GM12864 (cell line): ENCODE results near the gene RND1.
"Not testable (repeated sequence)": the region's sequence is repeated elsewhere in the genome, so short reads cannot be mapped to it uniquely, and the experiment has no call there.

Experiments used
- DNase-seq: peaks from one replicate; pipeline ENCODE4 v3.0.0-alpha.2; 2011; ENCODE audit warnings: low read depth
- H3K4me3 ChIP-seq: 2 replicates; pipeline ENCODE4 v1.5.1; 2011; ENCODE audit warnings: mild to moderate bottlenecking, low read depth, low read length, control low read depth
- CTCF ChIP-seq: IDR thresholded peaks from 2 replicates; pipeline ENCODE4 v1.5.1; 2011; ENCODE audit warnings: low read depth, mild to moderate bottlenecking, moderate library complexity, low read length, control low read depth, inconsistent platforms; ENCODE audit errors: missing control alignments

RND1 gene

GRCh38 chr12:48865281-48866051 lies at the start of gene RND1:
Gene RND1, minus strand, starts transcription at chr12:48865870. Its CDS starts 103 bp downstream, at chr12:48865767.
- no peak for TF ChIP-seq CTCF
- DNase-seq: peak; percentile 94
- H3K4me3 ChIP-seq: peak within 1 kb of the TSS; percentile 76

DNA sequence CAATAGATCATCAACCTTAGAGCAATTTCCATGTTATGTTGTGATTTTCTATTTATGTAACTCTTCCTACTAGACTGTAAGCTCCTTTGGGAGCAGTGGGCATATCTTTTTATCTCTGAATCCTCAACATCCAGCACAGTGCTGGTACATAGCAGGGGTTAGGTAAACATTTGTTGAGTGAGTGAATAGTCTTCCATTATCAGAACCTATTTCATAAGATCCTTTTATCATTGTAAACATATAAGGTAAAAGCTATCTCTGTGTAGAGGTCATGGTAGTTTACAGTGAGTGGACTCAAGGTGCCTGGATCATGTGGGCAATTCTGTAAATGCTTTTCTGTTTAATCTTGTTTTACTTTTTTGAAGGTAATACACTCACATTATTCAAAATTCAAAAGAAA lies 44.5 kb upstream of the RND1 start:
- DNase-seq: no peak
- H3K4me3 ChIP-seq: no peak overlapping the region
- no peak for TF ChIP-seq CTCF

DNA sequence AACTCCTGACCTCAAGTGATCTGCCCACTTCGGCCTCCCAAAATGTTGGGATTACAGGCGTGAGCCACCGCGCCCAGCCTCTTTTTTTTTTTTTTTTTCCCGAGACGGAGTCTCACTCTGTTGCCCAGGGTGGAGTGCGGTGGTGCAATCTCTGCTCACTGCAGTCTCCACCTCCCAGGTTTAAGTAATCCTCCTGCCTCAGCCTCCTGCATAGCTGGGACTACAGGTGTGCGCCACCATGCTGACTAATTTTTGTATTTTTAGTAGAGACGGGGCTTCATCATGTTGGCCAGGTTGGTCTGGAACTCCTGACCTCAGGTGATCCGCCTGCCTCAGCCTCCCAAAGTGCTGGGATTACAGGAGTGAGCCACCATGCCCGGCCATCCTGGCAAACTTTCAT lies 44.0 kb upstream of the RND1 start:
- not testable (repeated sequence) for H3K4me3 ChIP-seq, DNase-seq

DNA sequence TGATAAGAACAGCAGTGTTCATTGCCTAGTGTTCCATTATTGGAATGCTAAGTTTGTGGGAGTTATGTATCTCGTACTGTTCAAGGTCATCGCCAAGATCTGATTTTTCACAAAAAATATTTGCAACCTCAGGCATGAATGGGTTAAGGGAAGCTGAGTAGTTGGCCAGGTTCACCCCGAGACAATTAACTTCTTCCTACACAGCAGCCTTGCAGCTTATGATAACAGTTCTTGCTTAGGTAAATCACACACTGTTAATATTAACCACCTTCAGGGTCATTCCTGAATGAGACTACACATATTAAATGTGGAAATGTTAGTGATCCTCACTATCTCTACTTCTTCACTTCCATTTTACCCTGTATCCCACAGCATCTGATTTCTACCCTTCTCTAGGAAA lies 41.6 kb upstream of the RND1 start:
- H3K4me3 ChIP-seq: no peak overlapping the region
- no peak for TF ChIP-seq CTCF
- no peak for DNase-seq

DNA sequence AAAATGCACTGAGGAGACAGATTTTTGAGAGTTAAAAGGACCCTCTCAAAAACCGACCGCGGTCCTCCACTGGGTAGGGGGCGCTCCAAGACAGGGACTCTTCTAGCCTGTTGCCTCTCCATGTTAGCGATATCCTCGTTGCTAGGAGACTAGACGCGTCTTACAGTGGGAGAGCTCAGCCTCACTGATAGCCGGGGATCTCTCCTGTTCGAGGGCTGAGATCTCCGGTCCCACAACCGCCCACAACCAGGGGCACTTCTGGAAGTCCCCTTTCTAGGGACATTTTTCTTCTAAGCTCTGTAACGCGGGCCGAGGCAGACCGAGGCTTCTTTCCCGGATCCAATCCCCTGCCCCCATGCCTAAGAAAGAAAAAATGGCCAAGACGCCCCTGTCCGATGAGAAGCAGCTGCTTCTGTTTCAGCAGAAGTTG lies 38.3 kb upstream of the RND1 start:
- TF ChIP-seq CTCF: peak; percentile 68
- peak overlapping the region; percentile 15; the same call in 1 of the 2 replicates for H3K4me3 ChIP-seq
- peak; percentile 42 for DNase-seq

GRCh38 chr12:48903363-48903981 lies 37.8 kb upstream of the RND1 start:
- no peak overlapping the region for H3K4me3 ChIP-seq
- no peak for TF ChIP-seq CTCF
- DNase-seq: no peak

DNA sequence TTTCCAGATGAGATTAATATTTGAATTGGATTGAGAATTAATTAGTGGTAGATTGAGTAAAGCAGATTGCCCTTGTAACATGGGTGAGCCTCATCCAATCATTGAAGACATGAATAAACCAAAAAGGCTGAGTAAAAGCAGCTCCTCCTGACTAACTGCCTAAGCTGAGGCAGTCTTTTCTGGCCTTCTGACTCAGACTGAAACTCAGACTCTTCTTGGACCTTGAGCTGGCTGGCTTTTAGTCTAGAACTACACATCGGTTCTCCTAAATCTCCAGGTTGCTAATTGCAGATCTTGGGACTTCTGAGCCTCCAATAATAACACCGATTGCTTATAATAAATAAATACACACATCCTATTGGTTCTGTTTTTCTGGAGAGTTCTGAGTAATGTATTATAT lies 35.6 kb upstream of the RND1 start:
- DNase-seq: no peak
- H3K4me3 ChIP-seq: no peak overlapping the region
- TF ChIP-seq CTCF: no peak
